B cell (primary cell): Measurements from ENCODE around the gene LECT2. TPM values are rescaled to one million over a fixed set of nuclear protein-coding genes. Genes with fewer than 3 reads are reported as not detected.

Experiments
- ATAC-seq: fragments of 200-7000 bp; cut with Tn5 transposase; one replicate; pipeline ENCODE4 v1.10.0; 2021; ENCODE audit warnings: low read depth, mild to moderate bottlenecking, moderate number of reproducible peaks, moderate library complexity
- CTCF ChIA-PET: fragments of 350-600 bp; sonication (Branson Sonifier 250); formaldehyde crosslinking; loops from one replicate; lab custom pipeline; 2021; ENCODE audit warnings: antibody characterized with exemption, inconsistent platforms; lab: Charles Lee
- POLR2A ChIA-PET: fragments of 350-600 bp; sonication (Branson Sonifier 250); formaldehyde crosslinking; loops from one replicate; lab custom pipeline; 2021; ENCODE audit warnings: antibody characterized with exemption; lab: Charles Lee
- DNase-seq: peaks from one replicate; pipeline ENCODE4 v3.0.0; 2013
- H2AFZ ChIP-seq: 2 replicates; pipeline ENCODE4 v1.6.1; 2012; ENCODE audit warnings: mild to moderate bottlenecking, low read depth, low read length; ENCODE audit not compliant: insufficient read depth, poor library complexity, severe bottlenecking
- H3K27ac ChIP-seq, 2 donors: 1 replicate in 1 of 2; 2 replicates in 1 of 2; pipeline ENCODE4 v1.5.1; 2012 to 2013; ENCODE audit warnings: low read length in 2 of 2, mild to moderate bottlenecking in 2 of 2, moderate library complexity in 1 of 2
- H3K27me3 ChIP-seq, 4 experiments: fragments of 200-600 bp in 1 of 4; sonication (generic) in 1 of 4; replicated peaks in 1 of 4; 1 replicate in 2 of 4; 2 replicates in 2 of 4; pipeline versions ENCODE4 v1.6.1 to v1.7.0; 2013 to 2016; ENCODE audit warnings: low read length in 3 of 4, mild to moderate bottlenecking in 2 of 4, mixed read lengths in 1 of 4, moderate library complexity in 1 of 4; ENCODE audit not compliant: insufficient read depth in 4 of 4, control insufficient read depth in 3 of 4; ENCODE audit errors: control extremely low read depth in 1 of 4
- H3K36me3 ChIP-seq, 2 experiments: replicated peaks in 1 of 2; 1 replicate in 1 of 2; 2 replicates in 1 of 2; pipeline versions ENCODE4 v1.6.1 to v1.7.1; 2013; ENCODE audit warnings: low read length in 1 of 2; ENCODE audit not compliant: insufficient read depth in 2 of 2, control insufficient read depth in 1 of 2; ENCODE audit errors: control extremely low read depth in 1 of 2, extremely low read depth in 1 of 2
- H3K4me1 ChIP-seq, 2 donors: fragments of 200-600 bp in 1 of 2; sonication (generic) in 1 of 2; 1 replicate in 1 of 2; 2 replicates in 1 of 2; pipeline versions ENCODE4 v1.5.1 to v1.6.1; 2013 to 2017; ENCODE audit warnings: low read length in 2 of 2; ENCODE audit not compliant: control insufficient read depth in 2 of 2, insufficient read depth in 2 of 2
- H3K4me2 ChIP-seq: replicated peaks from 2 replicates; pipeline ENCODE3; 2012; ENCODE audit warnings: mild to moderate bottlenecking, low read depth, low read length; ENCODE audit not compliant: poor library complexity, severe bottlenecking
- H3K4me3 ChIP-seq, 5 experiments: fragments of 200-600 bp in 1 of 5; sonication (generic) in 1 of 5; 1 replicate in 3 of 5; 2 replicates in 2 of 5; pipeline versions ENCODE4 v1.5.1 to v1.7.0; 2011 to 2016; ENCODE audit warnings: low read length in 4 of 5, mild to moderate bottlenecking in 4 of 5, low read depth in 2 of 5, control low read depth in 1 of 5, moderate library complexity in 1 of 5; ENCODE audit not compliant: insufficient read depth in 1 of 5; ENCODE audit errors: control extremely low read depth in 1 of 5, extremely low read depth in 1 of 5
- H3K79me2 ChIP-seq: fragments of 200-600 bp; sonication (generic); one replicate; pipeline ENCODE4 v1.6.0; 2016; ENCODE audit warnings: low read length; ENCODE audit not compliant: control insufficient read depth, insufficient read depth
- H3K9ac ChIP-seq: fragments of 200-600 bp; sonication (generic); 2 replicates; pipeline ENCODE4 v1.6.1; 2017; ENCODE audit warnings: mild to moderate bottlenecking, low read length, moderate library complexity
- H3K9me3 ChIP-seq, 3 donors: one replicate each; pipeline versions ENCODE4 v1.6.1 to v1.7.1; 2013; ENCODE audit warnings: low read length in 2 of 3; ENCODE audit not compliant: control insufficient read depth in 2 of 3, insufficient read depth in 1 of 3; ENCODE audit errors: control extremely low read depth in 1 of 3
- H4K20me1 ChIP-seq: 2 replicates; pipeline ENCODE4 v1.6.0; 2012; ENCODE audit warnings: mild to moderate bottlenecking, low read length; ENCODE audit not compliant: insufficient read depth, control insufficient read depth, poor library complexity, severe bottlenecking
- H3K27ac Mint-ChIP-seq: one replicate; pipeline ENCODE4 v1.8.0; 2021; ENCODE audit warnings: mixed read lengths
- H3K27me3 Mint-ChIP-seq: one replicate; pipeline ENCODE4 v1.8.0; 2021; ENCODE audit warnings: mixed read lengths
- H3K4me1 Mint-ChIP-seq: one replicate; pipeline ENCODE4 v1.8.0; 2021; ENCODE audit warnings: mixed read lengths
- H3K4me3 Mint-ChIP-seq: one replicate; pipeline ENCODE4 v1.8.0; 2021; ENCODE audit warnings: mixed read lengths
- H3K9me3 Mint-ChIP-seq: one replicate; pipeline ENCODE4 v1.8.0; 2022; ENCODE audit warnings: mixed read lengths; ENCODE audit not compliant: insufficient read depth
- EZH2 ChIP-seq: IDR thresholded peaks from 2 replicates; pipeline ENCODE4 v1.6.1; 2012; ENCODE audit warnings: borderline replicate concordance, low read depth, mild to moderate bottlenecking, moderate library complexity, low read length; ENCODE audit not compliant: insufficient read depth, poor library complexity, severe bottlenecking
- WGBS: methylation state at CpG from one replicate; pipeline ENCODE4 v1.1.5; 2013; ENCODE audit warnings: missing lambda C conversion rate; ENCODE audit not compliant: insufficient coverage; 5-methylcytosine and 5-hydroxymethylcytosine counted together
- intact Hi-C: fragments of 100-400 bp; cut with micrococcal nuclease; formaldehyde crosslinking; loops from one replicate; pipeline ENCODE4 v1.10.0; 2022
- polyA plus RNA-seq: library from polyadenylated mRNA; depleted of rRNA; stranded (reverse); fragments of >200 nt; gene quantifications from 2 replicates; pipeline ENCODE4 v1.2.3, GENCODE V29; 2012
- total RNA-seq, 2 donors: library from RNA; stranded (reverse); fragments of 120-200 nt in 1 of 2; gene quantifications; 1 replicate in 1 of 2; 2 replicates in 1 of 2; pipeline versions ENCODE4 v1.2.3 to v1.2.4, GENCODE V29; 2013 to 2022
- TF ChIP-seq, protein P1 (sequence below): fragments of 200-600 bp; IDR thresholded peaks from one replicate; pipeline ENCODE4 v1.8.0; 2022; ENCODE audit warnings: antibody characterized with exemption, mild to moderate bottlenecking

LECT2 gene
- total and polyA plus RNA-seq, 2 donors (not counting 1 experiment from before 2014, with no cell fraction given): not detected

DNA sequence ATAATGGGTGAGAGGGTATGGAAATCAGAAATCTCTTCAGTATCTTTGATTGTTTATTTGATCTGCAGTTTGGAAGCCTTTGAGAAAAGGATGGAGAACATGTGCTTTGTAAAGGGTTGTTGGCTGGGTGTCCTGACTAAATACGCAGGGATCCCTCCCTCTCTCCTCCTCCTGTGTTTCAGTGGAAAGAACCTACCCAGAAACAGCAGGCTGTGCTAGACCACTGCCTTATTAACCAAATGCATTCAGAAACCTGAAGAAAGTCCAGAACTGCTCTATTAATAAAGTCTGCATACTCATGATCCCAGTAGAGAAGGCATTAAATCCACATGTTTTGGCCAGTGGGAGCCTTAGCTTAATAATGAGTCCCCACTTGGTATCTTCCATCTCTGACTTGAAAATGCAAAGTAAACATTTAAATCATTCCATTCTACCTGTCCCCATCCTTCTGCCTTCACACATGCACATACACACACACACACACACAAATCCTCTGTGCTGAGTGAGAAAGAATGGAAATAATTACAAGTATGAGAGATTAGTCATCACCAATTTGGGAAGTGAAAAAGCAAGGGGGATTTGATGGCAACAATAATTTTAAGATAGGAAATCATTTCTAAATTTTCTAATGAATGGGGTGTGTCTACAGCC lies 10.0 kb upstream of the LECT2 start:
- Histone ChIP-seq H3K4me3 (no peak overlapping the region), H3K27me3 (no peaks in the 10 kb centered on the region), H4K20me1 (no peaks in the 10 kb centered on the region), H3K79me2 (no peaks in the 10 kb centered on the region), H3K4me1 (no peaks in the 10 kb centered on the region), H3K36me3 (no peaks in the 10 kb centered on the region), H3K27ac (no peak overlapping the region), H3K9ac (no peak overlapping the region), H3K9me3 (no peaks in the 10 kb centered on the region), H2AFZ (no peak overlapping the region), H3K4me2 (no peak overlapping the region)
- POLR2A ChIA-PET: no interaction called here
- Mint-ChIP-seq H3K9me3 (peaks cover 3% of the 10 kb centered on the region), H3K27me3 (peaks cover 8% of the 10 kb centered on the region), H3K4me3 (no peak overlapping the region), H3K27ac (no peak overlapping the region), H3K4me1 (no peaks in the 10 kb centered on the region)
- ATAC-seq (no peak), DNase-seq (no peak)
- TF ChIP-seq EZH2: no peak
- TF ChIP-seq, protein P1, sequence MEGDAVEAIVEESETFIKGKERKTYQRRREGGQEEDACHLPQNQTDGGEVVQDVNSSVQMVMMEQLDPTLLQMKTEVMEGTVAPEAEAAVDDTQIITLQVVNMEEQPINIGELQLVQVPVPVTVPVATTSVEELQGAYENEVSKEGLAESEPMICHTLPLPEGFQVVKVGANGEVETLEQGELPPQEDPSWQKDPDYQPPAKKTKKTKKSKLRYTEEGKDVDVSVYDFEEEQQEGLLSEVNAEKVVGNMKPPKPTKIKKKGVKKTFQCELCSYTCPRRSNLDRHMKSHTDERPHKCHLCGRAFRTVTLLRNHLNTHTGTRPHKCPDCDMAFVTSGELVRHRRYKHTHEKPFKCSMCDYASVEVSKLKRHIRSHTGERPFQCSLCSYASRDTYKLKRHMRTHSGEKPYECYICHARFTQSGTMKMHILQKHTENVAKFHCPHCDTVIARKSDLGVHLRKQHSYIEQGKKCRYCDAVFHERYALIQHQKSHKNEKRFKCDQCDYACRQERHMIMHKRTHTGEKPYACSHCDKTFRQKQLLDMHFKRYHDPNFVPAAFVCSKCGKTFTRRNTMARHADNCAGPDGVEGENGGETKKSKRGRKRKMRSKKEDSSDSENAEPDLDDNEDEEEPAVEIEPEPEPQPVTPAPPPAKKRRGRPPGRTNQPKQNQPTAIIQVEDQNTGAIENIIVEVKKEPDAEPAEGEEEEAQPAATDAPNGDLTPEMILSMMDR: no peak
- WGBS: no CpG with 5 or more reads among the region's 1 CpG
- CTCF ChIA-PET: no interaction called here
- intact Hi-C loops: no loop called here

DNA sequence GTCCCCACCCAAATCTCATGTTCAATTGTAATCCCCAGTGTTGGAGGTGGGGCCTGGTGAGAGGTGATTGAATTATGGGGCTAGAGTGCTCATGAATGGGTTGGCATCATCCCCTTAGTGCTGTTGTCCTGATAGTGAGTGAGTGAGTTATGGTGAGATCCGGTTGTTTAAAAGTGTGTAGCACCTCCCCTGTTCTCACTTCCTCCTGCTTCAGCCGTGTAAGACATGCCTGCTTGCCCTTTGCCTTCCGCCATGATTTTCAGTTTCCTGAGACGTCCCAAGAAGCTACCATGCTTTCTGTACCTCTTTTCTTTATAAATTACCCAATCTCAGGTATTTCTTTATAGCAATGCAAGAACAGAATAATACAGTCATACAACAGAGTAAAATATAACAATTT lies 742 bp upstream of the LECT2 start:
- peak; percentile 3 for DNase-seq
- intact Hi-C loops: no loop called here
- Histone ChIP-seq H3K9me3 (peaks cover 0 to 1% (median 0%) of the 10 kb centered on the region in 3 donors), H2AFZ (no peak overlapping the region), H3K36me3 (no peaks in the 10 kb centered on the region), H4K20me1 (no peaks in the 10 kb centered on the region), H3K9ac (no peak overlapping the region), H3K79me2 (no peaks in the 10 kb centered on the region), H3K4me3 (no peak overlapping the region), H3K27me3 (peaks cover 0 to 5% (median 1%) of the 10 kb centered on the region in 4 experiments), H3K4me1 (no peaks in the 10 kb centered on the region), H3K27ac (no peak overlapping the region), H3K4me2 (no peak overlapping the region)
- POLR2A ChIA-PET: no interaction called here
- no peak overlapping the region for H3K27ac Mint-ChIP-seq
- no CpG with 5 or more reads among the region's 4 CpGs for WGBS
- H3K27me3 Mint-ChIP-seq: peaks cover 24% of the 10 kb centered on the region
- CTCF ChIA-PET: interaction anchor here (0.5 kb wide), 1 partner anchor 114 kb away, joined by 3 read pairs; no protein-coding TSS in a partner anchor
- H3K4me1 Mint-ChIP-seq: no peaks in the 10 kb centered on the region
- TF ChIP-seq, protein P1: no peak
- no peak for TF ChIP-seq EZH2
- no peak overlapping the region for H3K4me3 Mint-ChIP-seq
- no peak for ATAC-seq
- no peaks in the 10 kb centered on the region for H3K9me3 Mint-ChIP-seq
